IPS DF 4.7 (cell line): ENCODE results near the gene SLC4A7.
"Not testable (repeated sequence)": the region's sequence is repeated elsewhere in the genome, so short reads cannot be mapped to it uniquely, and the experiment has no call there.

Experiments used
- DNase-seq: peaks from one replicate; pipeline ENCODE4 v3.0.0-alpha.2; 2013; ENCODE audit warnings: low spot score; ENCODE audit errors: extremely low read depth

The SLC4A7 gene

GRCh38 chr3:27487383-27487782, 3.2 kb upstream of the SLC4A7 start:
- no peak for DNase-seq

DNA sequence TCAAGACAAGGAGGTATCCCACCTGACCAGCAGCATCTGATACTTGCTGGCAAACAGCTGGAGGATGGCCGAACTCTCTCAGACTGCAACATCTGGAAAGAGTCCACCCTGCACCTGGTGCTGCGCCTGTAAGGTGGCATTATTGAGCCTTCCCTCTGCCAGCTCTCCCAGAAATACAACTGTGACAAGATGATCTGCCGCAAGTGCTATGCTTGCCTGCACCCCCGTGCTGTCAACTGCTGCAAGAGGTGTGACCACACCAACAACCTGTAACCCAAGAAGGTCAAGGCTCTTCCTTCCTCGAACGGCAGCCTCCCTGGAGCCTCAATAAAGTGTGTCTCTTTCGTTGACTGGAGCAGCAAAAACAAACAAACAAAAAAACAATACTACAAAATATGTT, 2.2 kb upstream of the SLC4A7 start:
- DNase-seq = no peak

GRCh38 chr3:27485866-27486265, 1.7 kb upstream of the SLC4A7 start:
- DNase-seq = no peak

DNA sequence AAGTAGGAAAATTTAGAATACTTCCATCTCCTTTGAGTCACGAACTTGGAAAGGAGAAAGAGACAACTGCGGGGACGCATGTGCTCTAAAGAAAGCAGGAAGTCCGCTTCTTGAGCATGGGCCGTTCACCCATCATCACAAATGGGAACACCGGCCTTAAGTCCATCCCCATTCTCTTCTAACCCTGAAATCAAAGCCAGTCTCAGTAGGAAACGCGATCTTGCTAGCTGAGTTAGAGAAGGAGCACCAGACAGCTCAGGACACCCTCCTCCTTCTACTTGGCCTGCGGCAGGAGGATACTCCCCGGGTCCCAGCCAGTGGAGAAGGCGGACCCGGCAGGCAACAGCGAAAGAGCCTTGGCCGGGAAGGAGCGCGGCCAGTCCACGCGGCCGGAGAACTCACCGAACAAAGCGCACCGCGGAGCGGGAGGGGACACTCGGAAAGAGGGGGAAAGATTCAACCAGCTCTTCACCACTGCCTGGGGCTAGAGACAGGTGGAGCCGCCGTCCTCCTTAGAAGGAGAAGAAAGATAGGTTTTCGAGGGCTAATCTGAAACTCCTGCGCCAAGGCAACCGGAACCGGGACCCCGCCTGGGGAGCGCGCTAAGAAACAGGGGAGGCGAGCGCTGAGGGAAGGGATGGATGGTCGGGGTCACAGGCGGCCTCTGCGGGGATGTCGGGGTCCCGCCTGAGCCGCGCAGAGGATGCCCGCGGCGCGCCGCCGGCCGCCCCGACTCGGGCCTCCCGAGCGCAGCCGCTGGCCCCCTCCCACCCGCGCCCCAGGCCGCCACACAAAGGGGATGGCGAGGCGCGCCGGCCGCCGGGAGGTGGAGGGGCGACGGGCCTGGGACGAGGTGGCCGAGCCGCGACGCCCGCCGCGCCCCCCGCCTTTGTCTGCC, 818 bp downstream of the SLC4A7 start:
- no peak for DNase-seq

GRCh38 chr3:27479806-27480543, 4.2 kb downstream of the SLC4A7 start:
- DNase-seq = no peak

DNA sequence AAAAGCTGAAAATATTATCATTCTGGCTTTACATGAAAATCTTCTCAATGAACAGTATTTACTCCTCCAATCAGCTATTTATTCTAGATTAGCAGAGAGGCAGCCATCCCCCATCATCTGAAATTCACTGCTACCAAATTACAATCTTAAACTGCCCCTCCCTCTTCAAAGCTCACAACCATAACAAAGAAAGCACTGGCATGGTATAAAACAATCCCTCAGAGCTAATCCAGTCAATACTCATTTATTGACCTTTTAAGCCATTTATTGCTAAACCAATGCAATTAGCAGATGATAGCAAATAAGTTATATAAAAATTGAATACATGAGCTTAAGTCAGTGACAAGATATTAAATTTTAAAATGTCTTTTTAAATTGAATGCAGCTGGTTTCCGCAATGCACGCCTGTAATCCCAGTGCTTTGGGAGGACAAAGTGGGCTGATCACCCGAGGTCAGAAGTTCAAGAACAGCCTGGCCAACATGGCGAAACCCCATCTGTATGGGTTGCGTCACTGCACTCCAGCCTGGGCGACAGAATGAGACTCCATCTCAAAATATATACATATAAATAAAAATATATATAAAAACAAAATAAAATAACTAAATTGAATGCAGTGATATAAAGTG, 12.1 kb downstream of the SLC4A7 start:
- DNase-seq = no peak

- no peak for DNase-seq
Measured at GRCh38 chr3:27468283-27468886, 15.8 kb downstream of the SLC4A7 start.

DNA sequence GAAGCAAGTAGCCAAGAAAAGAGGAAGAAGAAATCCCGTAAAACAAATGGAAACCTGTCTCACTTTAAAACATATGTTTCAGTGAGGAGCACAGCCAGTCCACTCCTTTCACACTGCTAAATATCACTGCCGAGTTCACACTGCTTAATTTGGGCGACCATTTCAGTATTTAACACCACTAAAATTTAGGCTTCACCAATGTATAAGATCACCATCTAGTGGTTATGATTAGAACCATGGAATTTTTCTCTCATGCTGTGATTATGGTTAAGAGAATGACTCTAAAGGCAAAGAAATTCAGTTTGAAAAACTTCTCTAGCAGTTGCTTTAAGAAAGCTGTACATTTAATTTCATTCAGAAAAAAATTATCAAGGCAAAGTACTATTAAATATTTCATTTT, 16.6 kb downstream of the SLC4A7 start:
- DNase-seq = no peak

DNA sequence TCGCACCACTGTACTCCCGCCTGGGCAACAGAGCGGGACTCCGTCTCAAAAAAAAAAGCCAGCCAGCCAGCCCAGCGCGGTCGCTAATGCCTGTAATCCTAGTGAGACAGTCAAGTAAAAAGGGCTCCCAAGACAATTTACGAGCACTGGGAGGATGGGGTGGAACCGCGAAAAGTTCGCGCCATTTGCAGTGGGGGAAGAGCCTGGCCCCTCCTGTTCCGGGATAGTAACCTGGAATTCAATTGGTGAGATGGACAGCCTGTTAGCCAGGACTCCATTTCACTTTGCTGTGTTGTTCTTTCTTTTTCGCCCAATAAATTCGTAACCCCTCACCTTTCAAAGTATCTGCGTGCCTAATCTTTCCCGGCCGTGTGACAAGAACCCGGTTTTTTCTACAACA, 19.5 kb downstream of the SLC4A7 start:
- no peak for DNase-seq

DNA sequence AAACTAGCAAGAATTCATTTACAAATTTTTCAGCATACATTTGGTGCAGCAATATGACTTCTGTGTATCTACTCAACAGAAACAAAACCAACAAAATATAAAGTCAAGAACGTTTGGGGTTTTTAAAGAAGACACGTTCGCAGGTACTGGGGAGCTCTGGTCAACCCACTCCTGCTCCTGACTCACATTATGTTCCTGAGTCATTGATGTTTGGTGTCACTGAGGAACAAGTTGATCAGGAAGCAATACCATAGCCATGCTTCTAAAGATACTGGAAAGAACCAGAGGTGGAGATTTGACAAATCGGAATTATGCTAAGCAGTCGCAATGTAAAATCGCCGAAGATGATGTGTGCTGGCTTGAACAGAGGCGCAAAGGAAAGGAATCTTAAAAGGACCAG, 22.0 kb downstream of the SLC4A7 start:
- DNase-seq = no peak

- DNase-seq = no peak
Measured at GRCh38 chr3:27458929-27459328, 25.3 kb downstream of the SLC4A7 start.

GRCh38 chr3:27456554-27456953, 27.6 kb downstream of the SLC4A7 start:
- no peak for DNase-seq

DNA sequence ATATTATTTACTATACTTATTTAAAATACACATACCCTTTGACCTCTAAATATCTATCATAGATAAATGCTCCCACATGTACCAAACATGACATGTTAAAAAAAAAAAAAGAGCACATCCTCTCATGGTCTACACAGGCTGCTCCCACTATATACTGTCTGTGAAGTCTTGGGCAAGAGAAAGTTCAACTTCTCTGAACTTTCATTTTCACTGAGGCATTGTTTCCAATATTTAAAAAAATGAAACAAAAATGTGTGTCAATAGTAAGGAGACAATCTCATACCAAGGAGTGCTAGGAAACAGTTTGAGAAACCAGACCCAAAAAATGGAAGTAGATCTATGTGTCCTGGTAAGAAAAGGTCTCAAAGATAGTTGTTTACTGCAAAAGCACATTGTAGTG, 29.3 kb downstream of the SLC4A7 start:
- DNase-seq = no peak

GRCh38 chr3:27454461-27454860, 29.7 kb downstream of the SLC4A7 start:
- DNase-seq = no peak

DNA sequence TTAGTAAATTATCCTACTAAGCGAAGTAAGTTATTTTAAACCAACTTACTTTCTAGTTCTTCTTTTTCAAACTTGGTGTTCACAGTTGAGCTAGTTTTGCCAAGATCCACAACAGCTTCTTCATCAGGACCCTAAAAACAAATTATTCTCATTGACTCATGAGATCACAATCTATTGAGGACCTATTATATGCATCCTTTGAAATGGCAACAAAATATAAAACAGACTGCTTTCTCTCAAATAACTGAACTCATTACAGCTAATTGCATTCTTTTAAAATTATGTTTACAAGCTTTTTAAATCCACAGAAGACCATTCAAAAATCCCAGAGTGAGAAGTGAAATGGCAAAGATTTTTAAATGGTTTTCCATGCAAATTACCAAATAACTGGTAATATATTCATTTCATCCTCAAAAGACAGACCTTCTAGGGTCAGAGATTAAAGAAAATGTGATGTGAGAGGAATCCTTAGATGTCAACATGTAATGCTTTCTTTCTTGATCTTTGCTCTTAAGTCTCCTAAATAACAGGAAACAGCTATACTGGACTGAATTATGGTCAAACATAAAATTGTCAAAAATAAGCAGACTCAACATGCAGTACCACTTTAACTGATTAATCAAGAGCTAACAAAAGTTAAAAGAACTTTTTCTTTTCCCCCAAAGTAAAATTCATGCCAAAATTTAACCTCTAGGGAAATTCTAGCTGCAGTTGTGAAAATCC, 31.7 kb downstream of the SLC4A7 start:
- DNase-seq = no peak

GRCh38 chr3:27451842-27452241, 32.3 kb downstream of the SLC4A7 start:
- no peak for DNase-seq

GRCh38 chr3:27451251-27451650, 32.9 kb downstream of the SLC4A7 start:
- no peak for DNase-seq

DNA sequence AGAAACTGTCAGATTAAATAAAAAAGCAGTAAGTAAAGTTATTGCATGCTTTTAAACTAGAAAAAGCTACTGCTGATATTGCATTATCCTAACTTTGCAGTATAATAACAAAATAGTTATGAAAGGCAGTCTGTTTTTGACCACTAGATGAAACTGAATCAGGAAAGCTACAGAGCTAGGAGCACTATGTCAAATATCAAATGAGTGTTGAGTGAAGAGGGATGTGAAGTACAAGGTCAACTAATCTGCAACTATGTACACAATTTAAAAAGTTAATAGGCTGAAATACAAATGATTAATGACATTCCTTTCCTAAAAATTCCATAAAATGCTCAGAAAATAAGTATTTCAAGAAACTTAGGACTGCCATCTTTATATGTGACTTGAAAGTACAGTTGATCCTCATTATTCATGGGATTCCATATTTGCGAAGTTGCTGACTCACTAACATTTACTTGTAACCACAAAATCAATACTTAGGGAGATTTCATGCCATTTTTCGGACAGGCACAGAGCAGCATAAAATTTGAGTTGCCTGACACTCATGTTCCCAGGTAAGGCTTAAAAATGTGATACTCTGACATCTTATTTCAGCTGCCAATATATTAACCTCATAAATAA, 34.5 kb downstream of the SLC4A7 start:
- DNase-seq = no peak

- not testable (repeated sequence) for DNase-seq
Measured at GRCh38 chr3:27442995-27443394, 41.2 kb downstream of the SLC4A7 start.

- not testable (repeated sequence) for DNase-seq
Measured at GRCh38 chr3:27438352-27438751, 45.8 kb downstream of the SLC4A7 start.

GRCh38 chr3:27431116-27431515, 53.1 kb downstream of the SLC4A7 start:
- no peak for DNase-seq
